ENCODE results near the gene PHLDB2. TPM values are rescaled to one million over a fixed set of nuclear protein-coding genes. Genes with fewer than 3 reads are reported as not detected.

Gene PHLDB2
- total and polyA plus RNA-seq, 2 of the 13 experiments (the other 11 are each of a cell fraction or from before 2014, with no cell fraction given), result 8.4 to 23.6 TPM

- TF ChIP-seq SNAPC4 (CRISPR knock-in tag; IDR thresholded peaks at IDR 0.05) (no peak), ZNF576 (CRISPR knock-in tag; IDR thresholded peaks at IDR 0.05) (no peak), CENPX (CRISPR knock-in tag; IDR thresholded peaks at IDR 0.05) (no peak), ONECUT2 (CRISPR knock-in tag; IDR thresholded peaks at IDR 0.05) (no peak), CREBL2 (CRISPR knock-in tag; IDR thresholded peaks at IDR 0.05; ENCODE audit: borderline replicate concordance) (no peak), ETV6 (CRISPR knock-in tag; conservative IDR thresholded peaks at IDR 0.05) (no peak), ARID5B (CRISPR knock-in tag; IDR thresholded peaks at IDR 0.05) (no peak), BCL3 (CRISPR knock-in tag; IDR thresholded peaks at IDR 0.05) (no peak), SYNCRIP (IDR thresholded peaks at IDR 0.05; ENCODE audit: insufficient read depth, low read depth, low read length) (no peak), TCF7L2 (IDR thresholded peaks at IDR 0.05; ENCODE audit: low read depth, low read length) (no peak), TOPORS (CRISPR knock-in tag; IDR thresholded peaks at IDR 0.05) (no peak), POGK (CRISPR knock-in tag; conservative IDR thresholded peaks at IDR 0.05) (0 out of 2 replicates have a peak, but pooled peaks have one; percentile 21), ZBTB7B (CRISPR knock-in tag; IDR thresholded peaks at IDR 0.05) (no peak), HOXA7 (CRISPR knock-in tag; IDR thresholded peaks at IDR 0.05) (no peak)
Measured at GRCh38 chr3:111998636-111999483, 139.8 kb downstream of the PHLDB2 start, which contains the start of gene TAGLN3 (continued).
